K562 (cell line): ENCODE results near the gene CLHC1. TPM values are rescaled to one million over a fixed set of nuclear protein-coding genes. Genes with fewer than 3 reads are reported as not detected.
"Not testable (repeated sequence)": the region's sequence is repeated elsewhere in the genome, so short reads cannot be mapped to it uniquely, and the experiment has no call there.

Experiments
- ATAC-seq: fragments of 200-7000 bp; cut with Tn5 transposase; 3 replicates; pipeline ENCODE4 v1.9.1; 2020; ENCODE audit warnings: moderate library complexity
- BruUV-seq: library from RNA; stranded (reverse); fragments of 400-500 nt; replicated peaks from 2 replicates; lab custom pipeline; 2021; lab: Mats Ljungman, UMichigan
- CTCF ChIA-PET: fragments of 300-600 bp; formaldehyde crosslinking; extraction: SDS; loops from one replicate; lab custom pipeline; 2021; ENCODE audit warnings: low intra/inter-chr PET ratio; lab: Yijun Ruan, JAX
- POLR2A ChIA-PET: fragments of 300-600, 350-650 bp; sonication (Branson Sonifier 250); formaldehyde crosslinking; extraction: SDS; loops from one replicate; lab custom pipeline; 2021; ENCODE audit warnings: antibody characterized with exemption, inconsistent platforms; lab: Yijun Ruan, JAX
- DNase-seq, 4 experiments: peaks; one replicate each; pipeline versions ENCODE4 v3.0.0 to v3.0.0-alpha.2; 2011 to 2018; ENCODE audit warnings: low spot score in 3 of 4, mixed read lengths in 3 of 4; ENCODE audit errors: extremely low read depth in 1 of 4
- FAIRE-seq: peaks from 2 replicates; lab custom pipeline; 2011; peaks lifted over from hg19 to GRCh38; lab: Jason Lieb, UNC
- H2AFZ ChIP-seq: 2 replicates; pipeline ENCODE4 v1.6.0; 2011; ENCODE audit warnings: low read depth, low read length, control low read depth, inconsistent platforms
- H3K27ac ChIP-seq: fragments of 200-600 bp; 3 replicates; pipeline ENCODE4 v1.8.0; 2011; ENCODE audit warnings: low read depth, mild to moderate bottlenecking, control low read depth, inconsistent platforms, low read length, moderate library complexity, mixed read lengths; ENCODE audit errors: extremely low read depth
- H3K27me3 ChIP-seq, 2 experiments: fragments of 300-600 bp in 1 of 2; 2 replicates in 1 of 2; 3 replicates in 1 of 2; pipeline versions ENCODE4 v1.6.0 to v1.8.0; 2011; ENCODE audit warnings: inconsistent platforms in 2 of 2, low read length in 2 of 2, mild to moderate bottlenecking in 1 of 2, mixed read lengths in 1 of 2, moderate library complexity in 1 of 2; ENCODE audit not compliant: control insufficient read depth in 2 of 2, insufficient read depth in 2 of 2
- H3K36me3 ChIP-seq: fragments of 300-600 bp; 3 replicates; pipeline ENCODE4 v1.8.0; 2011; ENCODE audit warnings: mild to moderate bottlenecking, low read length, inconsistent platforms; ENCODE audit not compliant: control insufficient read depth, insufficient read depth
- H3K4me1 ChIP-seq, 2 experiments: fragments of 200-600 bp in 1 of 2; replicated peaks in 1 of 2; 2 replicates in 1 of 2; 3 replicates in 1 of 2; pipeline versions ENCODE4 v1.5.1 to v1.8.0; 2011; ENCODE audit warnings: inconsistent platforms in 2 of 2, low read length in 2 of 2, mild to moderate bottlenecking in 1 of 2, mixed read lengths in 1 of 2, moderate library complexity in 1 of 2; ENCODE audit not compliant: control insufficient read depth in 2 of 2, insufficient read depth in 2 of 2
- H3K4me2 ChIP-seq: 2 replicates; pipeline ENCODE4 v1.6.1; 2011; ENCODE audit warnings: low read length, control low read depth, inconsistent platforms, mixed read lengths; ENCODE audit not compliant: insufficient read depth
- H3K4me3 ChIP-seq: fragments of 200-600 bp; sonication (generic), shearing (Covaris generic); 2 replicates; pipeline ENCODE4 v1.5.1; 2016; ENCODE audit warnings: control low read depth, inconsistent platforms
- H3K79me2 ChIP-seq: fragments of 200-600 bp; 3 replicates; pipeline ENCODE4 v1.8.0; 2011; ENCODE audit warnings: low read length, inconsistent platforms; ENCODE audit not compliant: control insufficient read depth, insufficient read depth
- H3K9ac ChIP-seq, 2 experiments: 2 replicates each; pipeline versions ENCODE4 v1.6.0 to v1.6.1; 2011; ENCODE audit warnings: low read depth in 2 of 2, low read length in 2 of 2, control low read depth in 1 of 2, inconsistent platforms in 1 of 2, mild to moderate bottlenecking in 1 of 2, mixed read lengths in 1 of 2; ENCODE audit not compliant: insufficient read depth in 1 of 2
- H3K9me1 ChIP-seq: one replicate; pipeline ENCODE4 v1.6.0; 2011; ENCODE audit warnings: inconsistent platforms, mild to moderate bottlenecking, low read length, moderate library complexity; ENCODE audit not compliant: control insufficient read depth, insufficient read depth
- H3K9me3 ChIP-seq: replicated peaks from 2 replicates; pipeline ENCODE4 v1.5.1; 2011; ENCODE audit warnings: low read depth, low read length, inconsistent platforms; ENCODE audit not compliant: control insufficient read depth, insufficient read depth
- H4K20me1 ChIP-seq: replicated peaks from 2 replicates; pipeline ENCODE4 v1.6.1; 2011; ENCODE audit warnings: low read length, inconsistent platforms, mixed read lengths; ENCODE audit not compliant: control insufficient read depth, insufficient read depth
- DIDO1 ChIP-seq: fragments of 450-650 bp; IDR thresholded peaks from 2 replicates; pipeline ENCODE4 v1.6.1; 2016; ENCODE audit warnings: low read depth, missing biosample characterization, missing genetic modification characterization
- IRF9 ChIP-seq: fragments of 450-650 bp; IDR thresholded peaks from 2 replicates; pipeline ENCODE4 v1.6.1; 2016; ENCODE audit warnings: missing biosample characterization, missing genetic modification characterization
- KDM1A ChIP-seq, 2 experiments: fragments of 450-650 bp; IDR thresholded peaks; 2 replicates each; pipeline ENCODE4 v1.6.1; 2016; ENCODE audit warnings: mild to moderate bottlenecking in 2 of 2
- NR2C2 ChIP-seq, 2 experiments: fragments of 200-800 bp in 1 of 2; sonication (Bioruptor generic) in 1 of 2; sonication (generic) in 1 of 2; formaldehyde crosslinking in 1 of 2; IDR thresholded peaks; 2 replicates each; pipeline versions ENCODE4 v1.6.1 to v1.8.0; 2016 to 2022; ENCODE audit warnings: mild to moderate bottlenecking in 1 of 2, missing compliant biosample characterization in 1 of 2, missing genetic modification characterization in 1 of 2, missing genetic modification reagents in 1 of 2
- RBM34 ChIP-seq: fragments of 200-400 bp; formaldehyde crosslinking; IDR thresholded peaks from 2 replicates; pipeline ENCODE4 v1.6.1; 2018; ENCODE audit warnings: low read length, borderline replicate concordance; ENCODE audit not compliant: insufficient read depth
- SOX6 ChIP-seq: fragments of 450-650 bp; IDR thresholded peaks from 2 replicates; pipeline ENCODE4 v1.6.1; 2014; ENCODE audit warnings: mild to moderate bottlenecking
- ZBTB2 ChIP-seq: fragments of 450-650 bp; IDR thresholded peaks from 2 replicates; pipeline ENCODE4 v1.6.1; 2016; ENCODE audit warnings: antibody characterized with exemption
- ZNF707 ChIP-seq: fragments of 250-450 bp; sonication (Bioruptor Pico); conservative IDR thresholded peaks from 2 replicates; pipeline ENCODE4 v1.8.0; 2022; ENCODE audit warnings: inconsistent platforms, mild to moderate bottlenecking, moderate library complexity
- WGBS: fragments of 100-300 bp; shearing (Covaris generic); methylation state at CpG from one replicate; pipeline ENCODE4 v1.1.6; 2016; ENCODE audit warnings: low coverage, mixed read lengths; ENCODE audit not compliant: insufficient coverage; ENCODE audit errors: missing lambda C conversion rate; 5-methylcytosine and 5-hydroxymethylcytosine counted together
- in situ Hi-C: fragments of 300-500 bp; cut with MboI; formaldehyde crosslinking; loops from 4 replicates; pipeline ENCODE4 v1.15.0; 2018; ENCODE audit warnings: inconsistent platforms, mixed read lengths
- intact Hi-C: fragments of 100-400 bp; cut with micrococcal nuclease; formaldehyde crosslinking; loops from 2 replicates; pipeline ENCODE4 v1.14.2; 2022
- polyA plus RNA-seq, 8 experiments: library from polyadenylated mRNA; depleted of rRNA in 4 of 8; stranded (reverse) in 5 of 8; unstranded in 3 of 8; fragments of >200 nt; fragmentation: Nextera tagmentation in 2 of 8; fragmentation: Illumina TruSeq in 1 of 8; extraction: Ambion mirVana in 2 of 8; extraction: Trizol in 1 of 8; gene quantifications; 2 replicates each; pipeline versions ENCODE4 v1.2.1 to v1.2.3, GENCODE V29; 2011 to 2014; ENCODE audit warnings: inconsistent platforms in 1 of 8, missing spikeins in 1 of 8
- total RNA-seq, 7 experiments: library from RNA; depleted of rRNA in 6 of 7; stranded (reverse); fragments of >200 nt in 6 of 7; fragmentation: Illumina TruSeq in 2 of 7; extraction: Trizol in 2 of 7; gene quantifications; 2 replicates each; pipeline versions ENCODE4 v1.2.1 to v1.2.3, GENCODE V29; 2011 to 2021; ENCODE audit warnings: low replicate concordance in 1 of 7

The CLHC1 gene
- total and polyA plus RNA-seq, 9 of the 15 experiments (the other 6 are each of a cell fraction or from before 2014, with no cell fraction given) = 3.7 to 14.3 (median 8.6) TPM

- peak; percentile 10 to 21; a peak in 1 of 4 replicates for TF ChIP-seq KDM1A (IDR thresholded peaks at IDR 0.05)
- TF ChIP-seq, all 486 proteins: peak for 1; not testable (repeated sequence) for 485
- intact Hi-C loops, H3K9me1 ChIP-seq, H3K27me3 ChIP-seq, H3K36me3 ChIP-seq, DNase-seq, H3K9me3 ChIP-seq, H3K79me2 ChIP-seq, H3K27ac ChIP-seq, BruUV-seq, H3K9ac ChIP-seq, H3K4me1 ChIP-seq, in situ Hi-C loops, POLR2A ChIA-PET, H2AFZ ChIP-seq, H3K4me3 ChIP-seq, H3K4me2 ChIP-seq, H4K20me1 ChIP-seq, FAIRE-seq, ATAC-seq, CTCF ChIA-PET: not testable (repeated sequence)
- WGBS = 78% methylated on average over 1 of the region's 2 CpGs
These were observed 42.3 kb upstream of the CLHC1 start for GRCh38 chr2:55274346-55274745.

GRCh38 chr2:55269645-55269990 lies 37.5 kb upstream of the CLHC1 start:
- H4K20me1 ChIP-seq = no peaks in the 10 kb centered on the region
- peak; percentile 36 for ATAC-seq
- 14% methylated on average over 7 of the region's 7 CpGs for WGBS
- H3K9me3 ChIP-seq = no peaks in the 10 kb centered on the region
- peaks cover 33% of the 10 kb centered on the region; the same call in 2 of the 3 replicates for H3K36me3 ChIP-seq
- peak overlapping the region; percentile 99 for H3K4me2 ChIP-seq
- ChIA-PET CTCF (no interaction called here), POLR2A (interaction anchor here (0.6 to 1.6 kb wide), 5 partner anchors 11 to 180 kb away, joined by 3 to 7 read pairs (median 3); partner anchors contain the start of gene CCDC88A)
- peak; percentile 54 for FAIRE-seq
- H3K79me2 ChIP-seq = peaks cover 22% of the 10 kb centered on the region
- in situ Hi-C loops (no loop called here), intact Hi-C loops (loop anchor here (1.0 to 5.0 kb wide), 2 partner anchors 12 to 148 kb away; partner anchors contain the start of gene CCDC88A)
- peaks cover 7 to 8% of the 10 kb centered on the region in 2 experiments; a peak in 3 of 5 replicates for H3K4me1 ChIP-seq
- peak overlapping the region; percentile 91 for H3K27ac ChIP-seq
- BruUV-seq = TSS peak; percentile 87
- peak overlapping the region; percentile 71 for H3K4me3 ChIP-seq
- no peaks in the 10 kb centered on the region for H3K9me1 ChIP-seq
- H3K27me3 ChIP-seq = no peaks in the 10 kb centered on the region
- peak in 2 of 4 experiments; percentile 17 to 35 for DNase-seq
- peak overlapping the region; percentile 100 for H2AFZ ChIP-seq
- H3K9ac ChIP-seq = peak overlapping the region; percentile 91 to 98
- no peak for TF ChIP-seq IRF9 (tag)
- TF ChIP-seq NR2C2 (CRISPR knock-in tag; IDR thresholded peaks at IDR 0.05) = 0 out of 2 replicates have a peak, but pooled peaks have one; percentile 41
- no peak; the same call in 1 of the 2 replicates for TF ChIP-seq NR2C2 (tag; IDR thresholded peaks at IDR 0.05)
- TF ChIP-seq RBM34 = no peak
- TF ChIP-seq DIDO1 (tag) = no peak
- TF ChIP-seq ZNF707 (CRISPR knock-in tag) = no peak
- TF ChIP-seq ZBTB2 = no peak
- no peak for TF ChIP-seq SOX6
